HL-60 (cell line): ENCODE results near the gene DGKI.

Experiments
- POLR2AphosphoS5 ChIP-seq: IDR thresholded peaks from 2 replicates; pipeline ENCODE4 v1.6.1; 2012; ENCODE audit warnings: low read depth
- TF ChIP-seq, protein P1 (sequence below): IDR thresholded peaks from one replicate; pipeline ENCODE4 v1.5.1; 2011; ENCODE audit warnings: low read length, control low read depth, inconsistent platforms; ENCODE audit not compliant: insufficient read depth

DNA sequence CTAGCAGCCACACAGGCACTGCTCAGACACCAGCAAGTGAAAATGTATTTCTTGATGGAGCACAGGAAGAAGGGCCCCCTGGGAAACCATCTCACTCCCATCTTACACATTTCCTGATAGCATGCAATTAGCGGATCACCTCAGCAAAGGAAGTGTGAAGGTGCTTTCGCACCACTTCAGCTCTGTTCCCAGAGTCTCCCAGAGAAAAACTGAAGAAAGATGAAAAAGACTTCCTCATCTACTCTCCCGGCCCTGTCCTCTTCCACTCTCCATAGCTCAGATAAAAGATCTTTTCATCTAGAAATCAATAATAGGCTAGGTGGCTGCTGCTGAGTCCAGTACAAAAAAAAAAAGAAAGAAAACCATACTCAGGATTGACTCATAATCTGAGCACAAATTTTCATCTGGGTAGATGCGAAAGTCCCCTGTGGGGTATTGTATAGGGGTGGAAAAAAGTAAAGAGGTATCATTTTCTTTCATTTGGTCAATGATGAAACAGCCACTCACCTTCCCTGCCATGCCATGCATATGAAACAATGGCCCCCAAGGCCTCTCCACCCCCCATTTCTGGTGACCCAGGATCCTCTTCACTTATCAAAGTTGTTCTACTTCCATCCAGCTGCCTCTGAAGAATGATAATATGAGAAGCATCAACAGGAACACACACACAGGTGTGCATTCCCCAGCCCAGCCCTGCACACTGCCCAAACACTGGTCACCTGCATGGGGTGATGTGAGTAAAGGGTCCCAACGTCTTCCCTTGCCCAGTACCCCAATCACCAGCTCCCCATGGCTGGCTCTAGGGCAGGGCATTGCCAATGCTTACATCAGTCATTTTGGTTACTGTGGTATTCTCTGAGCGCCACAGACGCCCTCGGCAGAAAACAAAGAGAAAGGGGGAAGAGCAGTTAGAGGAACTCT, 48.8 kb upstream of the DGKI start:
- TF ChIP-seq POLR2AphosphoS5 = no peak
- TF ChIP-seq, protein P1, sequence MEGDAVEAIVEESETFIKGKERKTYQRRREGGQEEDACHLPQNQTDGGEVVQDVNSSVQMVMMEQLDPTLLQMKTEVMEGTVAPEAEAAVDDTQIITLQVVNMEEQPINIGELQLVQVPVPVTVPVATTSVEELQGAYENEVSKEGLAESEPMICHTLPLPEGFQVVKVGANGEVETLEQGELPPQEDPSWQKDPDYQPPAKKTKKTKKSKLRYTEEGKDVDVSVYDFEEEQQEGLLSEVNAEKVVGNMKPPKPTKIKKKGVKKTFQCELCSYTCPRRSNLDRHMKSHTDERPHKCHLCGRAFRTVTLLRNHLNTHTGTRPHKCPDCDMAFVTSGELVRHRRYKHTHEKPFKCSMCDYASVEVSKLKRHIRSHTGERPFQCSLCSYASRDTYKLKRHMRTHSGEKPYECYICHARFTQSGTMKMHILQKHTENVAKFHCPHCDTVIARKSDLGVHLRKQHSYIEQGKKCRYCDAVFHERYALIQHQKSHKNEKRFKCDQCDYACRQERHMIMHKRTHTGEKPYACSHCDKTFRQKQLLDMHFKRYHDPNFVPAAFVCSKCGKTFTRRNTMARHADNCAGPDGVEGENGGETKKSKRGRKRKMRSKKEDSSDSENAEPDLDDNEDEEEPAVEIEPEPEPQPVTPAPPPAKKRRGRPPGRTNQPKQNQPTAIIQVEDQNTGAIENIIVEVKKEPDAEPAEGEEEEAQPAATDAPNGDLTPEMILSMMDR = no peak
